Measurements from ENCODE around the gene ACOT7. TPM values are rescaled to one million over a fixed set of nuclear protein-coding genes. Genes with fewer than 3 reads are reported as not detected.

ACOT7 gene
- total RNA-seq, 4 donors from 2014 or later: 18.6 to 29.4 (median 23.2) TPM

- no peaks in the 10 kb centered on the region for H3K9me3 ChIP-seq
- no peaks in the 10 kb centered on the region for H3K36me3 ChIP-seq
- peaks cover 0 to 34% (median 17%) of the 10 kb centered on the region in 4 donors for H3K4me1 ChIP-seq
- H3K4me3 ChIP-seq: no peak overlapping the region
- peaks cover 0 to 100% of the 10 kb centered on the region in 2 donors for H3K27me3 ChIP-seq
- DNase-seq (ENCODE audit: low spot score in 2 of 2): no peak
- 56 to 59% methylated on average over 7 to 8 of the region's 8 CpGs for WGBS, 2 donors
- H3K27ac ChIP-seq: no peak overlapping the region
- TF ChIP-seq EP300 (IDR thresholded peaks at IDR 0.05) (no peak), POLR2A (IDR thresholded peaks at IDR 0.05) (no peak)
- TF ChIP-seq, protein P1, sequence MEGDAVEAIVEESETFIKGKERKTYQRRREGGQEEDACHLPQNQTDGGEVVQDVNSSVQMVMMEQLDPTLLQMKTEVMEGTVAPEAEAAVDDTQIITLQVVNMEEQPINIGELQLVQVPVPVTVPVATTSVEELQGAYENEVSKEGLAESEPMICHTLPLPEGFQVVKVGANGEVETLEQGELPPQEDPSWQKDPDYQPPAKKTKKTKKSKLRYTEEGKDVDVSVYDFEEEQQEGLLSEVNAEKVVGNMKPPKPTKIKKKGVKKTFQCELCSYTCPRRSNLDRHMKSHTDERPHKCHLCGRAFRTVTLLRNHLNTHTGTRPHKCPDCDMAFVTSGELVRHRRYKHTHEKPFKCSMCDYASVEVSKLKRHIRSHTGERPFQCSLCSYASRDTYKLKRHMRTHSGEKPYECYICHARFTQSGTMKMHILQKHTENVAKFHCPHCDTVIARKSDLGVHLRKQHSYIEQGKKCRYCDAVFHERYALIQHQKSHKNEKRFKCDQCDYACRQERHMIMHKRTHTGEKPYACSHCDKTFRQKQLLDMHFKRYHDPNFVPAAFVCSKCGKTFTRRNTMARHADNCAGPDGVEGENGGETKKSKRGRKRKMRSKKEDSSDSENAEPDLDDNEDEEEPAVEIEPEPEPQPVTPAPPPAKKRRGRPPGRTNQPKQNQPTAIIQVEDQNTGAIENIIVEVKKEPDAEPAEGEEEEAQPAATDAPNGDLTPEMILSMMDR (IDR thresholded peaks at IDR 0.05): no peak
These were observed 24.5 kb upstream of the ACOT7 start for GRCh38 chr1:6417961-6418667.

- Histone ChIP-seq H3K27me3 (peaks cover 0 to 98% of the 10 kb centered on the region in 2 donors), H3K4me3 (no peak overlapping the region), H3K27ac (no peak overlapping the region), H3K9me3 (no peaks in the 10 kb centered on the region), H3K4me1 (peaks cover 0 to 30% (median 17%) of the 10 kb centered on the region in 4 donors), H3K36me3 (no peaks in the 10 kb centered on the region)
- TF ChIP-seq EP300 (IDR thresholded peaks at IDR 0.05) (no peak), POLR2A (IDR thresholded peaks at IDR 0.05) (no peak)
- TF ChIP-seq, protein P1 (IDR thresholded peaks at IDR 0.05): no peak
- WGBS, 2 donors: 85 to 88% methylated on average over 5 of the region's 5 CpGs
- no peak for DNase-seq (ENCODE audit: low spot score in 2 of 2)
These were observed 23.3 kb upstream of the ACOT7 start for GRCh38 chr1:6416906-6417305.

DNA sequence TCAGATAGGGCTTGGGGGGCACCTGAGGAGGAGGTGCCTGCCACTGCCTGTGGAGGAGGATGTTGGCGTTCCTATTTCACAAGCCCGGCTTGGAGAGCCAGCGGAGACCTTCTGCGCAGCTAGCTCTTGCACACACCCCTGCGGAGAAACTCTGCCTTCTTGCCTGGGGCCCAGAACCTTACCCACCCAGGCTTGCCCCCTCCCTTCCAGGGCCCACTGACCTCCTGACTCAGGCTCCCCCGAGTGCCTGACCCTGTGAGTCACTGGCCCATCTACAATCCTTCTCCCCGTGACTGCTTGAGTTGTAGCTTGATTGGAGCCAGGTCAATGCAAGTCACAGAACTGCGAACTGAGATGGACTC lies 22.7 kb upstream of the ACOT7 start:
- no peak overlapping the region for H3K4me3 ChIP-seq
- H3K9me3 ChIP-seq: no peaks in the 10 kb centered on the region
- no peak overlapping the region for H3K27ac ChIP-seq
- H3K36me3 ChIP-seq: no peaks in the 10 kb centered on the region
- no peak for DNase-seq (ENCODE audit: low spot score in 2 of 2)
- no peak for TF ChIP-seq EP300 (IDR thresholded peaks at IDR 0.05)
- no peak for TF ChIP-seq POLR2A (IDR thresholded peaks at IDR 0.05)
- TF ChIP-seq, protein P1 (IDR thresholded peaks at IDR 0.05): no peak
- peaks cover 0 to 94% of the 10 kb centered on the region in 2 donors for H3K27me3 ChIP-seq
- WGBS, 2 donors: 69 to 70% methylated on average over 7 to 8 of the region's 8 CpGs
- H3K4me1 ChIP-seq: peaks cover 0 to 30% (median 17%) of the 10 kb centered on the region in 4 donors

DNA sequence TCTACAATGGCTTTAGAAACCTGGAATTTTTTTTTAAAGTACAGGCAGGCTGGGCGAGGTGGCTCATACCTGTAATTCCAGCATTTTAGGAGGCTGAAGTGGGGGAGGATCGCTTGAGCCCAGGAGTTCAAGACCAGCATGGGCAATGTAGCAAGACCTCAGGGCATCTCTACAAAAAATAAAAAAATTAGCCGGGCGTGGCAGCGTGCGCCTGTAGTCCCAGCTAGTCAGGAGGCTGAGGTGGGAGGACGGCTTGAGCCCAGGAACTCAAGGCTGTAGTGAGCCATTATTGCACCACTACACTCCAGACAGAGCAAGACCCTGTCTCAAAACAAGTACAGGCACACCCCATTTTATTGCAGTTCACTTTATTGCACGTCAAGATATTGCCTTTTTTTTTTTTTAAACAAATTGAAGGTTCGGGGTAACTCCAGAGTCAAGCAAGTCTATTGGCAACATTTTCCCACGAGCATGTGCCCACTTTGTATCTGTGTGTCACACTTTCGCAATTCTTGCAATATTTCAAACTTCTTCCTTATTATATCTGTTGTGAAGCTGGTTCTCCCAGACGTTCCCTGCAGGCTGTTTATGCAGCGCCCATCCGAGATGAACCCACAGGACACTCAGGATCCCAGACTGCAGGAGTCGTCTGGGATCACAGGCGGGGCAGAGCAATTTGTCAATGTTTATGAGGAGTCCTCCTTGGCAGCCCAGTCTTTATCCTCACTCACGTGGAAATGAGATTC lies 21.5 kb upstream of the ACOT7 start:
- WGBS, 2 donors: 54 to 59% methylated on average over 17 of the region's 17 CpGs
- Histone ChIP-seq H3K9me3 (no peaks in the 10 kb centered on the region), H3K27me3 (peaks cover 0 to 91% of the 10 kb centered on the region in 2 donors), H3K4me3 (no peak overlapping the region), H3K27ac (no peak overlapping the region), H3K4me1 (peaks cover 0 to 21% (median 12%) of the 10 kb centered on the region in 4 donors), H3K36me3 (no peaks in the 10 kb centered on the region)
- TF ChIP-seq POLR2A (IDR thresholded peaks at IDR 0.05) (no peak), EP300 (IDR thresholded peaks at IDR 0.05) (no peak)
- TF ChIP-seq, protein P1 (IDR thresholded peaks at IDR 0.05): no peak
- no peak for DNase-seq (ENCODE audit: low spot score in 2 of 2)

DNA sequence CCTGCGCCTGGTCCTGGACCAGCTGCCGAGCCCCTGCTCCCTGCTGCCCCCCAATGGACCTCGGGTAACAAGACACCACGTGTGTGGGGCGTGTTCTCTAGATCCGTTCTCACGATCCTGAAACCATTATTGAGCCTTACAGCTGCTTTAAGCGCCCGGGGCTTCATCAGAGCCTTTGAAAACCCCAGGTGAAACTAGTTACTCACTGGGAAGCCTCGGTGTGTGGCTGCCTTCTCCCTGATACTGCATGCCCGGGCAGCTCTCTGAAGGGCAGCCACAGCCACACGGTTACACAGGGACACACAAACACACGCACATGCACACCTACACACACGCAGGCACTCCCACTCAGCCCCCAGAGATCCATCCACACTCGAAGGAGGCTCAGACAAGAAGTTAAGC lies 20.9 kb upstream of the ACOT7 start:
- no peak overlapping the region for H3K4me3 ChIP-seq
- H3K27ac ChIP-seq: no peak overlapping the region
- DNase-seq (ENCODE audit: low spot score in 2 of 2): no peak
- no peaks in the 10 kb centered on the region for H3K36me3 ChIP-seq
- peaks cover 0 to 15% (median 6%) of the 10 kb centered on the region in 4 donors for H3K4me1 ChIP-seq
- TF ChIP-seq POLR2A (IDR thresholded peaks at IDR 0.05): no peak
- TF ChIP-seq EP300 (IDR thresholded peaks at IDR 0.05): no peak
- TF ChIP-seq, protein P1 (IDR thresholded peaks at IDR 0.05): peak in 2 of 5 experiments; percentile 18 to 20
- WGBS, 2 donors: 6 to 10% methylated on average over 14 to 15 of the region's 15 CpGs
- no peaks in the 10 kb centered on the region for H3K9me3 ChIP-seq
- peaks cover 0 to 85% of the 10 kb centered on the region in 2 donors for H3K27me3 ChIP-seq
